ENCODE data around the gene SCFD2. TPM values are rescaled to one million over a fixed set of nuclear protein-coding genes. Genes with fewer than 3 reads are reported as not detected.

SCFD2 gene
- total RNA-seq, 4 donors from 2014 or later: 13.1 to 27.4 (median 19.8) TPM

DNA sequence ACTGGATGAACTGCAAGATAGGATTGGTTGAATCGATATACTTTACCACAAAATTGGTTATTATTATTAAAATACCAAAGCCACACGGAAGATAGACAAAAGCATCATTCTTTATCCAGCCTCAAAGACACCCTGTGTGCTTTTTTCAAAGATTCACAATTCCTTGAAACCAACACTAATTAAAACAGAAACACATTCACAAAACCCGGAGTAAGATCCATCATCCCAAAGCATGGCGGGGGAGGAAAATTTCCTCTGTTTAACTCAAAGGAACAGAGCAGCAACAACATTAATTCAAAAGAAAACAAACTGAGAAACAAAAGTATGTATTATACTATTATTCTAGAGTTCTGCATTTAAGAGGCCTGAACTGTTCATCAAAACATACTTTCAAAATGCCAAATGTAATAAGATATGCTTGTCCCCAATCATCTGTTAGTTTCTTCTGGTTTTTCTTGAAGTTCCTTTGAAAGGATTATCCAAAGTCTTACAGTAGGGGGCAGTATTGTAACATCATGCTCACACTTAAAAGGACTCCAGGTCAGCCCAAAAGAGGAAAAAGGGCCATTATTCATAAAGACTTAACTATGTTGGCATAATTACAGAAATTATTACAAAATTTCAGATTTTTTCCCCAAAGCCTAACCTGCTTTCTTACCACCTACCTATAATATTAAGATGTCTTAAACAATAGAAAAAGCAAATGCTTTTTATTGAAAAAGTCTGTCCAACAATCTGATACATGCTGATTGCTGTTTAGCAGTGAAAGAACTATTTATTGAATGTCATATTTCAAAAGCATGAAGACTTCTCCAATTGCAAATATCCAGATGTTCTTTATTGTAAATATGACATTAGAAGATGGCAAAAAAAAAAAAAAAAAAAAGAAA, 168.7 kb downstream of the SCFD2 start:
- TF ChIP-seq, protein P1, sequence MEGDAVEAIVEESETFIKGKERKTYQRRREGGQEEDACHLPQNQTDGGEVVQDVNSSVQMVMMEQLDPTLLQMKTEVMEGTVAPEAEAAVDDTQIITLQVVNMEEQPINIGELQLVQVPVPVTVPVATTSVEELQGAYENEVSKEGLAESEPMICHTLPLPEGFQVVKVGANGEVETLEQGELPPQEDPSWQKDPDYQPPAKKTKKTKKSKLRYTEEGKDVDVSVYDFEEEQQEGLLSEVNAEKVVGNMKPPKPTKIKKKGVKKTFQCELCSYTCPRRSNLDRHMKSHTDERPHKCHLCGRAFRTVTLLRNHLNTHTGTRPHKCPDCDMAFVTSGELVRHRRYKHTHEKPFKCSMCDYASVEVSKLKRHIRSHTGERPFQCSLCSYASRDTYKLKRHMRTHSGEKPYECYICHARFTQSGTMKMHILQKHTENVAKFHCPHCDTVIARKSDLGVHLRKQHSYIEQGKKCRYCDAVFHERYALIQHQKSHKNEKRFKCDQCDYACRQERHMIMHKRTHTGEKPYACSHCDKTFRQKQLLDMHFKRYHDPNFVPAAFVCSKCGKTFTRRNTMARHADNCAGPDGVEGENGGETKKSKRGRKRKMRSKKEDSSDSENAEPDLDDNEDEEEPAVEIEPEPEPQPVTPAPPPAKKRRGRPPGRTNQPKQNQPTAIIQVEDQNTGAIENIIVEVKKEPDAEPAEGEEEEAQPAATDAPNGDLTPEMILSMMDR (IDR thresholded peaks at IDR 0.05; ENCODE audit: low read depth): no peak

DNA sequence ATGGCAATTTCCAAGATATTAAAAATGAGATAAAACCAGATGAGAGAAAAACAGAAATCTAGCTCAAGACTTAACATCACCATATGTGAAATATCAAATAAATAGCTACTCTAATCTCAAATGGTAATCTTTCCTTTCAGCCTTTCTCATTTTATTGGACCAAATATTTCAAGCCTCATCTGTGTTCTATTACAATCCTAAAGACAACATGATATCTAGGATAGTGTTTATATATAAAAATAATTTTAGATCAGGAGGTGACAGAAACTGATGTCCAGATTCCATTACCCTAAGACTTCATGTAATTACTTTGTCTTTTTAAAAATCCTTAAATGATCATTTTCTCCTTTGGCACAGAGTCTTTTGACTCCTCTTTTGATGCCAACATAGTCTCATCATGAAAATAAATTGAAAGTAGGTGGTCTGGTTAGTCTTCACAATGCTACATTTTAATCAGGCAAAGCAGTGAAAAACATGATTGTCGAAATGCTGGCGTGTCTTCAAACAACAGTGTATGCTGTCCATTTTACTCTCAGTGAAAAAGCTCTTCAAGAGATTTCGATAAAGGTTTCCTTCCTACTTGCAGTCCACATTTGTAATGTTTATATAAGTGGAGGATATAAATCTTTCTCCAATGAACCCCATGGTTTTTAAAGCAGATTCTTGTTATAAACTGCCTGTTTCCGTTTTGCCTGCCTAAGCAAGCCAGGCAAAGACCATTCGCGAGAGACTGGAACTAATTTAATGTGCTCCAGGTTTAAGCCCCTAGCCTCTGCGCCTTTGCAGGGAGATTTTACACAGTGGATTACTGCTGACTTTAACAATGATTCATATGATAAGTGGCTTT, 169.8 kb downstream of the SCFD2 start:
- TF ChIP-seq, protein P1 (IDR thresholded peaks at IDR 0.05; ENCODE audit: low read depth): no peak

GRCh38 chr4:53194727-53195126, 171.1 kb downstream of the SCFD2 start:
- TF ChIP-seq, protein P1 (IDR thresholded peaks at IDR 0.05; ENCODE audit: low read depth): no peak

- TF ChIP-seq, protein P1 (IDR thresholded peaks at IDR 0.05; ENCODE audit: low read depth): no peak
Observed at GRCh38 chr4:53193111-53193510, 172.8 kb downstream of the SCFD2 start.

DNA sequence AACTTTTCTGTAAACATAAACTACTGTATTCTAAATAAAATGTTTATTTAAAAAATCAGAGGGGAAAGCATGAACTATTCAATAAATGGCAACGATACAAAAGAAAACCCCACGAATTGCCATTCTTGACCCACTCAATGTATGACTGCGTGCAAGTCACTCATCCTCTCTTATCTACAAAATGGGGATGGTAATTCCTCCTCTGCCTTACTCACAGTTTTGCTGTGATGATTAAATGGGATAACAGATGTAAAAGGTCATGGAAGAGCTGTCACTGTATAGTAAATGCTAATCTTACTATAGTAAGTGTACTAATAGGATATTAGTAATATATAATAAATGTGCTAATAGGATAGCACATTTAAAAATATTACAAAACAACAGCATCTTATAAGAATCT, 173.4 kb downstream of the SCFD2 start:
- TF ChIP-seq, protein P1 (IDR thresholded peaks at IDR 0.05; ENCODE audit: low read depth): no peak

DNA sequence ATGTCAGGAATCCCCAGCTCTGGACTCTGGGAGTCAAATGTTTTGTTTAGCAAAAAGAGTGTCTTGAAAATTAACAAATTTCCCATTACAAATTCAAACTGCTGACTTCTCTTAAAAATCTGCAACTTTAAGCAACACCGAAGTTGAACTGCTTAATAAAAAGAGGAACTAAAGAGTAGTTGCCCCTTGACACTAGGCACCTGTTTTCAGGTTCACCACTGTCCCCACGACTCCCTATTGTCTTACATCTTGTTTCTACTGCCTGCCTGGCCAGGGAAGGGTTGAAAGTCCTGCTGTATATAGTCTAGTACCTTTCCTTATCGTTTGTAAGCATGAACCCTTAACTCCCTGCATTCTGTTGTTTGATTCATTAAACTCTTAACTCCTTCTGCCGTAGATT, 173.9 kb downstream of the SCFD2 start:
- TF ChIP-seq, protein P1 (IDR thresholded peaks at IDR 0.05; ENCODE audit: low read depth): no peak

DNA sequence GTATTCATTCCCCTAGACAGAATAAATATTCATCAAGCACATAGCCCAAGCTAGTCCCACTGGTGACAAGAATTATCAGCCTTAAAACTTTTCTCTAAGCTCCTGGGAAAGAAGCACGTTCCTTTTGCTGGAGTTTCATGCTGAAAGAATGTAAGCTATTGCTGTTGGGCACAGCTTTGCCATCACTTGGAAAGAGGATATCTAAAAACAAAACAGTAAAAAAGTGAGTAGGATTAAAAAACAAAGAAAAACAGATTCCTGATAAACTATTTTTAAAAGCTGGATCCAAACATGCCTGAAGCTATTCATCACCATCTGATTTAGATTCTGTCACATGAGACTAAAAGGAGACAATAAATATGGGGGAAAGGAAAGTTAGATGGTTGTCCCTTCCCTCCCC, 176.8 kb downstream of the SCFD2 start:
- TF ChIP-seq, protein P1 (IDR thresholded peaks at IDR 0.05; ENCODE audit: low read depth): no peak

Data from subcutaneous adipose tissue (tissue), 4 donors.